Progenitor cell of endocrine pancreas (in vitro differentiated cells): ENCODE measurements around the gene FPGS. TPM values are rescaled to one million over a fixed set of nuclear protein-coding genes. Genes with fewer than 3 reads are reported as not detected.
"Not testable (repeated sequence)": the region's sequence is repeated elsewhere in the genome, so short reads cannot be mapped to it uniquely, and the experiment has no call there.

Experiments
- DNase-seq: peaks from one replicate; pipeline ENCODE4 v3.0.0; 2021; ENCODE audit warnings: low spot score; ENCODE audit not compliant: unreplicated experiment
- H3K27ac Mint-ChIP-seq: 2 replicates; pipeline ENCODE4 v1.8.0; 2021; ENCODE audit warnings: mild to moderate bottlenecking, moderate library complexity, mixed read lengths
- H3K27me3 Mint-ChIP-seq: 2 replicates; pipeline ENCODE4 v1.8.0; 2021; ENCODE audit warnings: mixed read lengths
- H3K36me3 Mint-ChIP-seq: 2 replicates; pipeline ENCODE4 v1.8.0; 2022; ENCODE audit warnings: mixed read lengths; ENCODE audit not compliant: insufficient read depth
- H3K4me1 Mint-ChIP-seq: 2 replicates; pipeline ENCODE4 v1.8.0; 2021; ENCODE audit warnings: low read depth, mixed read lengths
- H3K4me3 Mint-ChIP-seq: 2 replicates; pipeline ENCODE4 v1.8.0; 2021; ENCODE audit warnings: low read depth, mild to moderate bottlenecking, moderate library complexity, mixed read lengths
- H3K9me3 Mint-ChIP-seq: 2 replicates; pipeline ENCODE4 v1.8.0; 2021; ENCODE audit warnings: low read depth, mixed read lengths
- CTCF ChIP-seq: fragments of 200-600 bp; sonication (generic); IDR thresholded peaks from one replicate; pipeline ENCODE4 v1.5.0; 2021; ENCODE audit warnings: antibody characterized with exemption, mild to moderate bottlenecking; ENCODE audit not compliant: unreplicated experiment
- total RNA-seq: library from RNA; stranded (reverse); gene quantifications from 2 replicates; pipeline ENCODE4 v1.2.1, GENCODE V29; 2021

Gene FPGS
- total RNA-seq, 1 donor from 2014 or later = 75.0 TPM

- DNase-seq = no peak
- TF ChIP-seq CTCF = no peak
- H3K9me3 Mint-ChIP-seq = no peaks in the 10 kb centered on the region
- H3K4me3 Mint-ChIP-seq = no peak overlapping the region
- H3K4me1 Mint-ChIP-seq = no peaks in the 10 kb centered on the region
- no peaks in the 10 kb centered on the region for H3K27me3 Mint-ChIP-seq
- no peak overlapping the region for H3K27ac Mint-ChIP-seq
- no peaks in the 10 kb centered on the region for H3K36me3 Mint-ChIP-seq
These were observed 38.6 kb downstream of the FPGS start for GRCh38 chr9:127841087-127841835.

GRCh38 chr9:127844821-127845359 lies 42.2 kb downstream of the FPGS start:
- H3K4me1 Mint-ChIP-seq = no peaks in the 10 kb centered on the region
- no peak for TF ChIP-seq CTCF
- H3K9me3 Mint-ChIP-seq = peaks cover 11% of the 10 kb centered on the region
- H3K27me3 Mint-ChIP-seq = no peaks in the 10 kb centered on the region
- H3K27ac Mint-ChIP-seq = no peak overlapping the region
- H3K4me3 Mint-ChIP-seq = no peak overlapping the region
- no peak for DNase-seq
- H3K36me3 Mint-ChIP-seq = peaks cover 4% of the 10 kb centered on the region

- not testable (repeated sequence) for H3K27me3 Mint-ChIP-seq, H3K27ac Mint-ChIP-seq, DNase-seq, H3K4me1 Mint-ChIP-seq, H3K4me3 Mint-ChIP-seq, H3K36me3 Mint-ChIP-seq
- peaks cover 11% of the 10 kb centered on the region for H3K9me3 Mint-ChIP-seq
These were observed 42.9 kb downstream of the FPGS start for GRCh38 chr9:127845619-127846018.

GRCh38 chr9:127846443-127847177 lies 43.9 kb downstream of the FPGS start:
- Mint-ChIP-seq H3K27ac (no peak overlapping the region), H3K27me3 (no peaks in the 10 kb centered on the region), H3K4me3 (no peak overlapping the region), H3K4me1 (no peaks in the 10 kb centered on the region), H3K9me3 (peaks cover 11% of the 10 kb centered on the region), H3K36me3 (peaks cover 4% of the 10 kb centered on the region)
- no peak for TF ChIP-seq CTCF
- DNase-seq = no peak

GRCh38 chr9:127847178-127847510 lies 44.5 kb downstream of the FPGS start:
- no peaks in the 10 kb centered on the region for H3K4me1 Mint-ChIP-seq
- DNase-seq = no peak
- H3K36me3 Mint-ChIP-seq = peaks cover 4% of the 10 kb centered on the region
- H3K4me3 Mint-ChIP-seq = no peak overlapping the region
- TF ChIP-seq CTCF = no peak
- no peak overlapping the region for H3K27ac Mint-ChIP-seq
- peaks cover 11% of the 10 kb centered on the region for H3K9me3 Mint-ChIP-seq
- H3K27me3 Mint-ChIP-seq = no peaks in the 10 kb centered on the region
